Body of pancreas (tissue), 4 donors: ENCODE data around the gene LRRC8C. TPM values are rescaled to one million over a fixed set of nuclear protein-coding genes. Genes with fewer than 3 reads are reported as not detected.
"Not testable (repeated sequence)": the region's sequence is repeated elsewhere in the genome, so short reads cannot be mapped to it uniquely, and the experiment has no call there.

Experiments
- ATAC-seq: fragments of 150-250 bp; one replicate; pipeline ENCODE4 v1.9.1; 2016
- DNase-seq, 4 donors: peaks; one replicate each; pipeline ENCODE4 v3.0.0-alpha.2; 2019
- H3K27ac ChIP-seq, 4 donors: fragments of 200-600 bp; sonication (generic); 1 replicate in 3 of 4; 2 replicates in 1 of 4; pipeline versions ENCODE4 v1.5.1 to v1.6.1; 2016 to 2019; ENCODE audit warnings: mild to moderate bottlenecking in 1 of 4, mixed read lengths in 1 of 4, moderate library complexity in 1 of 4
- H3K27me3 ChIP-seq, 2 donors: fragments of 200-600 bp; sonication (generic); one replicate each; pipeline ENCODE4 v1.6.0; 2016; ENCODE audit warnings: mild to moderate bottlenecking in 1 of 2
- H3K36me3 ChIP-seq, 2 donors: fragments of 200-600 bp; sonication (generic); replicated peaks in 1 of 2; 2 replicates each; pipeline ENCODE4 v1.5.1; 2016; ENCODE audit warnings: low read depth in 2 of 2; ENCODE audit not compliant: insufficient read depth in 1 of 2
- H3K4me1 ChIP-seq: fragments of 200-600 bp; sonication (generic); one replicate; pipeline ENCODE4 v1.6.0; 2016
- H3K4me3 ChIP-seq, 2 donors: fragments of 200-600 bp; sonication (generic); 1 replicate in 1 of 2; 2 replicates in 1 of 2; pipeline ENCODE4 v1.5.1; 2016 to 2019
- H3K9me3 ChIP-seq, 3 donors: fragments of 200-600 bp; sonication (generic); 1 replicate in 2 of 3; 2 replicates in 1 of 3; pipeline ENCODE4 v1.5.1; 2016
- CTCF ChIP-seq, 7 experiments: fragments of 450-650 bp in 4 of 7; fragments of 200-600 bp in 3 of 7; sonication (generic) in 3 of 7; IDR thresholded peaks; one replicate each; pipeline ENCODE4 v1.5.1; 2016 to 2019; ENCODE audit warnings: antibody characterized with exemption in 7 of 7
- POLR2A ChIP-seq, 3 donors: fragments of 450-650 bp; IDR thresholded peaks; one replicate each; pipeline ENCODE4 v1.6.1; 2016; ENCODE audit warnings: antibody characterized with exemption in 3 of 3, mild to moderate bottlenecking in 2 of 3
- WGBS, 2 donors: methylation state at CpG; one replicate each; pipeline ENCODE4 v1.1.5; 2017; 5-methylcytosine and 5-hydroxymethylcytosine counted together
- intact Hi-C: fragments of 100-400 bp; cut with DNase I; formaldehyde crosslinking; loops from one replicate; pipeline ENCODE4 v1.15.1; 2023
- total RNA-seq, 2 donors: library from RNA; depleted of rRNA; stranded (reverse); fragments of >200 nt; gene quantifications; one replicate each; pipeline ENCODE4 v1.1.0, GENCODE V29; 2016

LRRC8C gene
- total RNA-seq, 2 donors from 2014 or later, result 3.4 to 4.6 TPM

DNA sequence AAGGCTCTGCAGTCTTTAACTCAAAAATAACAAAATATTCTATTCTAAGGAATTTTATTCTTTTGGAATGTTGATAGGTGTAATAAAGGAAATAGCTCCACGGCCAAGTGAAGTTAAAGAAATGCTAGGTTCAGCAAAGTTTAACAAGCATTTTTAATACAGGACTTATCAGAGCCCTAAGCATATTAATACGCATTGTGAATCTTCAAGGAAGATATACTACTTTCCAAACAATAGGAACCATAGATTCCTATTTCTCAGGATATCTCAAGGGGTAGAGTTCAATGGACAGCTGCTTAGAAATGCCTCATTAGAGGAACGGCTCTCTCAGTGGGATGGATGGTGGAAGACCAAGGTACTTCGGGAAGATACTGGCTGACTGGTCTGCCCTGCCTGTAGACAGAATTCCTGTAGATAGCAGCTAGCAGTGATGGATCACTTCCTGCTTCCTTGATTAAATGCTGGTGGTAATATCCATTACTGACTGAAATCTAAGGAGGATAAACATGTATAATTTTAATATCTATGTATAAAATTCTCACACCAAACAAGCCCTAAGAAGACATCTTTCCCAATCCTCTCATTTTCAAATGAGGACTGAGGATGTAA, 8.1 kb upstream of the LRRC8C start:
- Histone ChIP-seq H3K27me3 (no peaks in the 10 kb centered on the region), H3K27ac (no peak overlapping the region), H3K4me1 (peaks cover 5% of the 10 kb centered on the region), H3K4me3 (no peak overlapping the region), H3K9me3 (no peaks in the 10 kb centered on the region), H3K36me3 (no peaks in the 10 kb centered on the region)
- WGBS, 2 donors, result 81 to 82% methylated on average over 4 of the region's 4 CpGs
- ATAC-seq, result no peak
- no peak for DNase-seq
- TF ChIP-seq POLR2A (IDR thresholded peaks at IDR 0.05) (no peak), CTCF (IDR thresholded peaks at IDR 0.05) (no peak)
- intact Hi-C loops, result no loop called here

DNA sequence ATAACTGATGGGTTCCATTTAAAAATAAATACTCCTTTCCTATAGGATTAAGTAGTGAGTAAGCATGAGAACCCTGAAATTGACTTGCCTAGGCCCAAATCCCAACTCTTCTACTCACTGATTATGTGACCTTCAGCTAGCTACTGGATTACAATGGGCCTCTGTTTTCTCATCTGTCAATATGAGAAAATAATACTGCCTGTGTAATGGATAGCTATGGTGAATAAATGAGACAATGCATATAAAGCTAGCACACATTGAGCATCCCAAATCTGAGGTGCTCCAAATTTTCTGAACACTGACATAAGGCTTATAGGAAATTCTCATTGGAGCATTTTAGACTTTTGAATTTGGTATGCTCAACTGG, 5.3 kb upstream of the LRRC8C start:
- DNase-seq (no peak), ATAC-seq (no peak)
- Histone ChIP-seq H3K36me3 (no peaks in the 10 kb centered on the region), H3K9me3 (no peaks in the 10 kb centered on the region), H3K27me3 (no peaks in the 10 kb centered on the region), H3K4me3 (no peak overlapping the region), H3K4me1 (peaks cover 17% of the 10 kb centered on the region), H3K27ac (no peak overlapping the region)
- intact Hi-C loops, result no loop called here
- TF ChIP-seq POLR2A (IDR thresholded peaks at IDR 0.05) (no peak), CTCF (IDR thresholded peaks at IDR 0.05) (no peak)

DNA sequence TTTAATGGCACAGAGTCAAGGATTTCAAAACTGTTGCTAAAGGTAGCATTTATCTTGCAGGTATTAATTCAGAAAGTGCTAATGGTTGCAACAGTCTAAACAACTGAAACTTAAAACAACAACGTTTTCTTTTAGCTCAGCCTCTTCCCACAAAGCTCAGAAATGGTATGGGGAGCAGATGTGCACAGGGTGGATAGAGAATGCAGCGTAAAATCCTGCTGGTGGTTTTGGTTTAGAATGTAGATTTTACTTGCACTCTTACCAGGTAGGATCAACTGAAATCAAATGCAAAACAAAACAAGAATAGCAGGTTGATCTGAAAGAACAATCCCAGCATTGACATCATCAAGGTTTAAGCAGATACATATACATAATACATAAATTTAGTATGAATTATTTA, 3.8 kb upstream of the LRRC8C start:
- Histone ChIP-seq H3K9me3 (no peaks in the 10 kb centered on the region), H3K36me3 (no peaks in the 10 kb centered on the region), H3K4me3 (no peak overlapping the region), H3K27me3 (no peaks in the 10 kb centered on the region), H3K4me1 (peaks cover 23% of the 10 kb centered on the region), H3K27ac (no peak overlapping the region)
- DNase-seq (no peak), ATAC-seq (no peak)
- WGBS, 2 donors, result 52 to 60% methylated on average over 2 of the region's 2 CpGs
- no peak for TF ChIP-seq POLR2A (IDR thresholded peaks at IDR 0.05)
- TF ChIP-seq CTCF (IDR thresholded peaks at IDR 0.05), result no peak
- intact Hi-C loops, result no loop called here

DNA sequence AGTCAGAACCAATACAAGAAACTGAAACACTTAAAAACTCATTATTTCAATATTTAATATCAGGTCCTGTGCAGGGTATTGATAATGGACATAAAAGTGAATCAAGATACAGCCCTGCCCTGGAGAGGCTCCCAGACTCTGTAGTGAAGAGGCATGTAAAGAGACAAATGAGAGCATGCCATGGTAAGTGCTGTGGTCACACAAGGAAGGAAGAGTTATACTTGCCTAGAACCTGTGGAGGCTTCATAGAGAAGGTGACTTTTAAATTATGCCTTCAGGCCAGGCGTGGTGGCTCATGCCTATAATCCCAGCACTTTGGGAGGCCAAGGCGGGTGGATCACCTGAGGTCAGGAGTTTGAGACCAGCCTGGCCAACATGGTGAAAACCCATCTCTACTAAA, 3.3 kb upstream of the LRRC8C start:
- intact Hi-C loops, H3K4me3 ChIP-seq, H3K27me3 ChIP-seq, H3K9me3 ChIP-seq, DNase-seq, ATAC-seq, H3K27ac ChIP-seq, H3K36me3 ChIP-seq: not testable (repeated sequence)
- 79 to 92% methylated on average over 2 of the region's 2 CpGs for WGBS, 2 donors
- peaks cover 25% of the 10 kb centered on the region for H3K4me1 ChIP-seq

DNA sequence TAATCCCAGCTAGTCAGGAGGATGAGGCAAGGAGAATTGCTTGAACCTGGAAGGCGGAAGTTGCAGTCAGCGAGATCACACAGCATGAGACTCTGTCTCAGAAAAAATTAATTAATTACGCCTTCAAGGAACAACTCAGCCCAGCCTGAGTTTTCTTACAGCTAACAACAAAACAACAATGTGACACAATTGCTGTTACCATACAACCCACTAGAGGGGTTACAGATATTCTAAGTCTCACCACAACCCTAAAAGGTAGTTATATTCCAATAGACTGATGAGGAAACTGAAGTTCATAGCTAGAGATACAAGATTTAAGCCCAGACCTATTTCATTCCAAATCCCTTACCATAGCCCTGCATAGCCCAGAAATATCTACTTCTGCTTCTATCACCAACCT, 2.9 kb upstream of the LRRC8C start:
- 89 to 96% methylated on average over 3 of the region's 3 CpGs for WGBS, 2 donors
- ATAC-seq, result no peak

More for the DNA sequence above, 2.9 kb upstream of the LRRC8C start:
- H3K4me1 ChIP-seq, result peaks cover 25% of the 10 kb centered on the region
- H3K27ac ChIP-seq, result no peak overlapping the region
- no peak overlapping the region for H3K4me3 ChIP-seq
- TF ChIP-seq POLR2A (IDR thresholded peaks at IDR 0.05) (no peak), CTCF (IDR thresholded peaks at IDR 0.05) (no peak)
- no peak for DNase-seq
- H3K27me3 ChIP-seq, result no peaks in the 10 kb centered on the region
- intact Hi-C loops, result no loop called here
- no peaks in the 10 kb centered on the region for H3K36me3 ChIP-seq
- H3K9me3 ChIP-seq, result no peaks in the 10 kb centered on the region
